ENCODE results near the gene SHISAL2B. TPM values are rescaled to one million over a fixed set of nuclear protein-coding genes. Genes with fewer than 3 reads are reported as not detected.

Gene SHISAL2B
- total and polyA plus RNA-seq, 2 donors from 2014 or later: not detected

DNA sequence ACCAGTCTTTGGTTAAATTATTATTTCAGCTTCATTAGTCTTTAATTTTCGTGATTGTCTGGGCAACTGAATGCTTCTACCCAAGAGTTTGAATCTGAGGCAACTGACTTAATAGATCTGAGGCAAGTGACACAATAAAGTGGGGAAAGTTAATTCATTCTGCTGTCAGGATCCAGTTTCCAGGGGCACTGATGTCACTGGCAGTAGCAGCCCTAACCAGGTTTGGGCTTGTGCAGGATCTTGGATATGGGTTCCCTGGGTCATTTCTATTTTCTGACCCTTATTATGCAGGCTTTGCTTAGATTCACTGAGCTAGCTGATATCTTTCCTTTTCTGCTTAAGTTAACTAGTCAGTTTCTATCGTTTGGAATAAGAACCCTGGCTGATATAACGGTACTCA is 68.6 kb downstream of the SHISAL2B start:
- H3K9ac ChIP-seq (ENCODE audit: low read length in 3 of 3): no peak overlapping the region
- no peak for FAIRE-seq
- H3K27me3 ChIP-seq (ENCODE audit: control insufficient read depth, insufficient read depth, low read length): no peaks in the 10 kb centered on the region

DNA sequence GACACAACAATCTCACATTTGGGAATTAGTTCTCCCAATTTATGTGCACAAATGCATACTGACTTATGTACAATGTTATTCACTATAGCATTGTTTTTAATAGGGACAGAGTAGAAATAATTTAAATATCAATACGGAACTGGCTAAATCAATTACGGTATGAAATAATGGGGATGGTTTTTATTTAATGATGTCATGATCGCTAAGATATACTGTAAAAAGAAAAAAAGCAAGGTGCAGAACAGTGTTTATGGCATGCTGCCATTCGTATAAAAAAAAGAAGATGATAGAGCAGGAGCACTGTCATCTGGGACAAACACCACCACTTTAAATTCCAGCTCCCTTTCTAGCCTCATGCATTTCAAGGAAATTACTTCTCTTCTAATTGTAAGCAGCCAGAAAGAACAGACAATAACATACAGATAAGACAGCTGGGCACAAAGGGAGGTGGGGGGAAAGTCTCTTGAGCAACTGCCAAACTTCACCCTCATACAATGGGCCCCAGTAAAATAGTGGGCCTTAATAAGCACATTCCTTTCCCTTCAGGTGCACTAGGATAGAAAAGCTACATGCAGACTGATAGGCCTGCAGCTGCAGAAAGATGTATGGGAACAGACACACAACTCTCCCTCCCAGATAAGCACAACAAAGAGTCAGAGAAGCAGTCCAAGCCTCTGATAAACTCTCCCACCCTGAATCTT is 69.8 kb downstream of the SHISAL2B start:
- intact Hi-C loops (cut with DNase I): no loop called here
- Histone ChIP-seq H3K4me1 (ENCODE audit: control insufficient read depth in 2 of 3, insufficient read depth in 2 of 3, low read depth in 1 of 3, low read length in 3 of 3) (peaks cover 0 to 3% (median 0%) of the 10 kb centered on the region in 3 donors), H3K9ac (ENCODE audit: low read length in 3 of 3) (no peak overlapping the region), H3K9me3 (ENCODE audit: control insufficient read depth in 2 of 3, insufficient read depth in 1 of 3, low read length in 3 of 3) (no peaks in the 10 kb centered on the region), H3K36me3 (ENCODE audit: control insufficient read depth in 2 of 3, insufficient read depth in 3 of 3, low read length in 3 of 3) (no peaks in the 10 kb centered on the region), H3K27me3 (ENCODE audit: control insufficient read depth, insufficient read depth, low read length) (no peaks in the 10 kb centered on the region), H3K4me3 (ENCODE audit: low read length in 3 of 3) (no peak overlapping the region), H3K27ac (ENCODE audit: low read depth in 2 of 2, low read length in 2 of 2) (no peak overlapping the region)
- no peak for FAIRE-seq
- no peak for DNase-seq
- TF ChIP-seq, protein P1, sequence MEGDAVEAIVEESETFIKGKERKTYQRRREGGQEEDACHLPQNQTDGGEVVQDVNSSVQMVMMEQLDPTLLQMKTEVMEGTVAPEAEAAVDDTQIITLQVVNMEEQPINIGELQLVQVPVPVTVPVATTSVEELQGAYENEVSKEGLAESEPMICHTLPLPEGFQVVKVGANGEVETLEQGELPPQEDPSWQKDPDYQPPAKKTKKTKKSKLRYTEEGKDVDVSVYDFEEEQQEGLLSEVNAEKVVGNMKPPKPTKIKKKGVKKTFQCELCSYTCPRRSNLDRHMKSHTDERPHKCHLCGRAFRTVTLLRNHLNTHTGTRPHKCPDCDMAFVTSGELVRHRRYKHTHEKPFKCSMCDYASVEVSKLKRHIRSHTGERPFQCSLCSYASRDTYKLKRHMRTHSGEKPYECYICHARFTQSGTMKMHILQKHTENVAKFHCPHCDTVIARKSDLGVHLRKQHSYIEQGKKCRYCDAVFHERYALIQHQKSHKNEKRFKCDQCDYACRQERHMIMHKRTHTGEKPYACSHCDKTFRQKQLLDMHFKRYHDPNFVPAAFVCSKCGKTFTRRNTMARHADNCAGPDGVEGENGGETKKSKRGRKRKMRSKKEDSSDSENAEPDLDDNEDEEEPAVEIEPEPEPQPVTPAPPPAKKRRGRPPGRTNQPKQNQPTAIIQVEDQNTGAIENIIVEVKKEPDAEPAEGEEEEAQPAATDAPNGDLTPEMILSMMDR (IDR thresholded peaks at IDR 0.05; ENCODE audit: borderline replicate concordance, extremely low read depth, insufficient read depth): no peak

More for the DNA sequence above, 68.6 kb downstream of the SHISAL2B start:
- intact Hi-C loops (cut with DNase I): no loop called here
- Histone ChIP-seq H3K4me3 (ENCODE audit: low read length in 3 of 3) (no peak overlapping the region), H3K27ac (ENCODE audit: low read depth in 2 of 2, low read length in 2 of 2) (no peak overlapping the region), H3K36me3 (ENCODE audit: control insufficient read depth in 2 of 3, insufficient read depth in 3 of 3, low read length in 3 of 3) (peaks cover 0 to 1% (median 0%) of the 10 kb centered on the region in 3 donors), H3K4me1 (ENCODE audit: control insufficient read depth in 2 of 3, insufficient read depth in 2 of 3, low read depth in 1 of 3, low read length in 3 of 3) (peaks cover 0 to 3% (median 0%) of the 10 kb centered on the region in 3 donors), H3K9me3 (ENCODE audit: control insufficient read depth in 2 of 3, insufficient read depth in 1 of 3, low read length in 3 of 3) (no peaks in the 10 kb centered on the region)
- DNase-seq: no peak
- TF ChIP-seq, protein P1 (IDR thresholded peaks at IDR 0.05; ENCODE audit: borderline replicate concordance, extremely low read depth, insufficient read depth): no peak

DNA sequence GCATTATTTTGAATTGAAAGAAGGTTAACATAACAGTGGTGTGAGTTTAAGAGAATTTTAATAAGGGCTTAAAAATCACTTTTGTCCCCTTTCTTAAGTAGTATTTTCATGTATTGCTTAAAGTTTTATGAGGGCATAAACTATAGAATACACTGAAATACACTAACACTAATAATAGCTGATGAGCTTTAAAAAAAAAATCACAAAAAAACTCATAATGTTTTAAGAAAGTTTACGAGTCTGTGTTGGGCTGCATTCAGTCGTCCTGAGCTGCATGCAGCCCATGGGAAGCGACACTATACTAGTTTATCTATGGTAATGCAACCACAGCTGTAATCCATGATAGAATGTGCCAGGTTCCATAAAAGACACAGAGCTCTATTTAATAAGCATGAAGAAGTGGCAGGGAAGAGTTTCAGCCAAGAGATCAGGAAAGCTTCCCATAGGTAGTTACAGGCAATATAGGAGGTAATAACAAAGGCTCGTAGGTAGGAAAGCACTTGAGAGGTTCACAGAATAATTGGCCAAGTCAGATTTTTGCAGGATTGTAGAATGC is 73.7 kb downstream of the SHISAL2B start:
- no peak for FAIRE-seq
- H3K9me3 ChIP-seq (ENCODE audit: control insufficient read depth in 2 of 3, insufficient read depth in 1 of 3, low read length in 3 of 3): no peaks in the 10 kb centered on the region
- TF ChIP-seq, protein P1 (IDR thresholded peaks at IDR 0.05; ENCODE audit: borderline replicate concordance, extremely low read depth, insufficient read depth): no peak
- peaks cover 6 to 13% (median 9%) of the 10 kb centered on the region in 3 donors for H3K4me1 ChIP-seq (ENCODE audit: control insufficient read depth in 2 of 3, insufficient read depth in 2 of 3, low read depth in 1 of 3, low read length in 3 of 3)
- DNase-seq: no peak
- no peak overlapping the region for H3K9ac ChIP-seq (ENCODE audit: low read length in 3 of 3)
- intact Hi-C loops (cut with DNase I): no loop called here
- no peak overlapping the region for H3K27ac ChIP-seq (ENCODE audit: low read depth in 2 of 2, low read length in 2 of 2)
- H3K27me3 ChIP-seq (ENCODE audit: control insufficient read depth, insufficient read depth, low read length): no peaks in the 10 kb centered on the region
- H3K36me3 ChIP-seq (ENCODE audit: control insufficient read depth in 2 of 3, insufficient read depth in 3 of 3, low read length in 3 of 3): no peaks in the 10 kb centered on the region
- no peak overlapping the region for H3K4me3 ChIP-seq (ENCODE audit: low read length in 3 of 3)
